ENCODE measurements around the gene CATSPERZ. TPM values are rescaled to one million over a fixed set of nuclear protein-coding genes. Genes with fewer than 3 reads are reported as not detected.

CATSPERZ gene
- total and polyA plus RNA-seq, 2 donors from 2014 or later = not detected

DNA sequence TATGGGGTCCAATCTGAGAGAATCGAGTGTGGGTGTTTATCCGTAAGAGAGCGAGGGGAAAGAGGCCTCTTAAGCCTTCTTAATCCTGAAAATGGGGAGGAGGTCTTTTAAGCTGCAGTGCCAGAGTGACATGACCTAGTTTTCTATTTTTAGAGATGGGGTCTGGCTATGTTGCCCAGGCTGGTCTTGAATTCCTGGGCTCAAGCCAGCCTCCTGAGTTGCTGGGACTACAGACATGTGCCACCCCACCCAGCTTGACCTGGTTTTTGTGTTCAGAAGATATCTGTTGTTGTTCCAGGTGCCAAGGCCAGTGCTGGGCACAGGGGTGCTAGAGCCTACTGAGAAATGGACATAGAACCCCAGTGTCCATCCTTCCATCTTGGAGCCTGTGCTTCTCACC is 17.1 kb upstream of the CATSPERZ start:
- intact Hi-C loops (cut with DNase I) = no loop called here
- H3K27ac ChIP-seq (ENCODE audit: low read depth in 2 of 2, low read length in 2 of 2) = no peak overlapping the region
- FAIRE-seq = no peak
- H3K4me1 ChIP-seq (ENCODE audit: control insufficient read depth in 2 of 3, insufficient read depth in 2 of 3, low read depth in 1 of 3, low read length in 3 of 3) = peaks cover 0 to 17% (median 4%) of the 10 kb centered on the region in 3 donors
- H3K36me3 ChIP-seq (ENCODE audit: control insufficient read depth in 2 of 3, insufficient read depth in 3 of 3, low read length in 3 of 3) = no peaks in the 10 kb centered on the region
- TF ChIP-seq, protein P1, sequence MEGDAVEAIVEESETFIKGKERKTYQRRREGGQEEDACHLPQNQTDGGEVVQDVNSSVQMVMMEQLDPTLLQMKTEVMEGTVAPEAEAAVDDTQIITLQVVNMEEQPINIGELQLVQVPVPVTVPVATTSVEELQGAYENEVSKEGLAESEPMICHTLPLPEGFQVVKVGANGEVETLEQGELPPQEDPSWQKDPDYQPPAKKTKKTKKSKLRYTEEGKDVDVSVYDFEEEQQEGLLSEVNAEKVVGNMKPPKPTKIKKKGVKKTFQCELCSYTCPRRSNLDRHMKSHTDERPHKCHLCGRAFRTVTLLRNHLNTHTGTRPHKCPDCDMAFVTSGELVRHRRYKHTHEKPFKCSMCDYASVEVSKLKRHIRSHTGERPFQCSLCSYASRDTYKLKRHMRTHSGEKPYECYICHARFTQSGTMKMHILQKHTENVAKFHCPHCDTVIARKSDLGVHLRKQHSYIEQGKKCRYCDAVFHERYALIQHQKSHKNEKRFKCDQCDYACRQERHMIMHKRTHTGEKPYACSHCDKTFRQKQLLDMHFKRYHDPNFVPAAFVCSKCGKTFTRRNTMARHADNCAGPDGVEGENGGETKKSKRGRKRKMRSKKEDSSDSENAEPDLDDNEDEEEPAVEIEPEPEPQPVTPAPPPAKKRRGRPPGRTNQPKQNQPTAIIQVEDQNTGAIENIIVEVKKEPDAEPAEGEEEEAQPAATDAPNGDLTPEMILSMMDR (IDR thresholded peaks at IDR 0.05; ENCODE audit: borderline replicate concordance, extremely low read depth, insufficient read depth) = no peak
- H3K9me3 ChIP-seq (ENCODE audit: control insufficient read depth in 2 of 3, insufficient read depth in 1 of 3, low read length in 3 of 3) = no peaks in the 10 kb centered on the region
- H3K27me3 ChIP-seq (ENCODE audit: control insufficient read depth, insufficient read depth, low read length) = no peaks in the 10 kb centered on the region
- H3K9ac ChIP-seq (ENCODE audit: low read length in 3 of 3) = peak overlapping the region in 1 of 3 donors; percentile 55
- peak in 1 of 5 donors; percentile 40 for DNase-seq
- no peak overlapping the region for H3K4me3 ChIP-seq (ENCODE audit: low read length in 3 of 3)

- Histone ChIP-seq H3K4me3 (ENCODE audit: low read length in 3 of 3) (peak within 1 kb of the TSS; percentile 75 to 83 (median 77)), H3K9me3 (ENCODE audit: control insufficient read depth in 2 of 3, insufficient read depth in 1 of 3, low read length in 3 of 3) (no peaks in the 10 kb centered on the region), H3K4me1 (ENCODE audit: control insufficient read depth in 2 of 3, insufficient read depth in 2 of 3, low read depth in 1 of 3, low read length in 3 of 3) (peaks cover 0 to 17% (median 4%) of the 10 kb centered on the region in 3 donors), H3K27me3 (ENCODE audit: control insufficient read depth, insufficient read depth, low read length) (no peaks in the 10 kb centered on the region), H3K27ac (ENCODE audit: low read depth in 2 of 2, low read length in 2 of 2) (peak within 1 kb of the TSS; percentile 90 to 96), H3K9ac (ENCODE audit: low read length in 3 of 3) (peak within 1 kb of the TSS; percentile 51 to 87 (median 81)), H3K36me3 (ENCODE audit: control insufficient read depth in 2 of 3, insufficient read depth in 3 of 3, low read length in 3 of 3) (no peaks in the 10 kb centered on the region)
- intact Hi-C loops (cut with DNase I) = no loop called here
- FAIRE-seq (no peak), DNase-seq (peak; percentile 95 to 98 (median 96))
- TF ChIP-seq, protein P1 (IDR thresholded peaks at IDR 0.05; ENCODE audit: borderline replicate concordance, extremely low read depth, insufficient read depth) = no peak
Observed at GRCh38 chr11:64284048-64284961, 15.9 kb upstream of the CATSPERZ start, which contains the start of gene BAD. BAD (minus strand) TSS chr11:64284665; CDS start chr11:64284368, 297 bp downstream.

GRCh38 chr11:64284962-64285884 is 14.9 kb upstream of the CATSPERZ start, which contains the start of gene GPR137:
GPR137 (plus strand) TSS chr11:64285848; CDS start chr11:64286525, 677 bp downstream.
- Histone ChIP-seq H3K4me1 (ENCODE audit: control insufficient read depth in 2 of 3, insufficient read depth in 2 of 3, low read depth in 1 of 3, low read length in 3 of 3) (peaks cover 0 to 17% (median 4%) of the 10 kb centered on the region in 3 donors), H3K4me3 (ENCODE audit: low read length in 3 of 3) (peak within 1 kb of the TSS; percentile 75 to 83 (median 77)), H3K9ac (ENCODE audit: low read length in 3 of 3) (peak within 1 kb of the TSS; percentile 44 to 87 (median 81)), H3K27ac (ENCODE audit: low read depth in 2 of 2, low read length in 2 of 2) (peak within 1 kb of the TSS; percentile 90 to 96), H3K9me3 (ENCODE audit: control insufficient read depth in 2 of 3, insufficient read depth in 1 of 3, low read length in 3 of 3) (no peaks in the 10 kb centered on the region), H3K27me3 (ENCODE audit: control insufficient read depth, insufficient read depth, low read length) (peaks cover 2% of the 10 kb centered on the region), H3K36me3 (ENCODE audit: control insufficient read depth in 2 of 3, insufficient read depth in 3 of 3, low read length in 3 of 3) (no peaks in the 10 kb centered on the region)
- no peak for FAIRE-seq
- DNase-seq = peak; percentile 85 to 95 (median 91)
- TF ChIP-seq, protein P1 (IDR thresholded peaks at IDR 0.05; ENCODE audit: borderline replicate concordance, extremely low read depth, insufficient read depth) = no peak
- intact Hi-C loops (cut with DNase I) = no loop called here

Data from kidney (tissue), 14 donors.